HUDEP-2 (cell line): ENCODE results near the gene DNAH10.

Experiments
- DNase-seq, 76 experiments: peaks; one replicate each; lab custom pipeline; 2025; ENCODE audit not compliant: unreplicated experiment in 76 of 76; lab: John Stamatoyannopoulos, UW

Gene DNAH10

GRCh38 chr12:123960029-123960735, 198.1 kb downstream of the DNAH10 start:
- no peak for DNase-seq

GRCh38 chr12:123960856-123961255, 198.8 kb downstream of the DNAH10 start:
- DNase-seq: no peak

- peak in 2 of 76 experiments; percentile 4 to 16 for DNase-seq
Measured at GRCh38 chr12:123961585-123962345, 199.7 kb downstream of the DNAH10 start.

GRCh38 chr12:123962513-123962912, 200.4 kb downstream of the DNAH10 start:
- no peak for DNase-seq

GRCh38 chr12:123963821-123964220, 201.7 kb downstream of the DNAH10 start:
- no peak for DNase-seq

- no peak for DNase-seq
Measured at GRCh38 chr12:123965382-123965781, 203.3 kb downstream of the DNAH10 start.

- DNase-seq: no peak
Measured at GRCh38 chr12:123966596-123966995, 204.5 kb downstream of the DNAH10 start.

GRCh38 chr12:123967121-123967586, 205.1 kb downstream of the DNAH10 start:
- DNase-seq: peak in 35 of 76 experiments; percentile 21 to 82 (median 57)

GRCh38 chr12:123971449-123971769, 209.3 kb downstream of the DNAH10 start:
- no peak for DNase-seq

- DNase-seq: peak in 11 of 76 experiments; percentile 6 to 42 (median 24)
Measured at GRCh38 chr12:123971770-123972456, 209.8 kb downstream of the DNAH10 start.

- peak in 71 of 76 experiments; percentile 22 to 90 (median 72) for DNase-seq
Measured at GRCh38 chr12:123972457-123973401, 210.6 kb downstream of the DNAH10 start, which contains the start of the genes CCDC92 and ZNF664. CCDC92 (minus strand) TSS chr12:123972831; CDS start chr12:123944305, 28,526 bp downstream. ZNF664 (plus strand) TSS chr12:123973215; CDS start chr12:124012145, 38,930 bp downstream.

GRCh38 chr12:123973552-123974341, 211.6 kb downstream of the DNAH10 start:
- DNase-seq: peak in 8 of 76 experiments; percentile 8 to 42 (median 16)

GRCh38 chr12:123976227-123976826, 214.2 kb downstream of the DNAH10 start:
- no peak for DNase-seq

- DNase-seq: no peak
Measured at GRCh38 chr12:123979566-123979965, 217.5 kb downstream of the DNAH10 start.

GRCh38 chr12:123982269-123982668, 220.2 kb downstream of the DNAH10 start:
- no peak for DNase-seq

GRCh38 chr12:123983822-123984485, 221.9 kb downstream of the DNAH10 start:
- DNase-seq: peak in 31 of 76 experiments; percentile 5 to 58 (median 19)

GRCh38 chr12:123984903-123985302, 222.8 kb downstream of the DNAH10 start:
- DNase-seq: no peak
